DOHH2 (cell line): ENCODE results near the gene DCTN3.

ENCODE experiments used
- EZH2phosphoT487 ChIP-seq: fragments of 200-600 bp; sonication (generic); IDR thresholded peaks from 2 replicates; pipeline ENCODE4 v1.6.1; 2017; ENCODE audit warnings: borderline replicate concordance, mild to moderate bottlenecking, antibody characterized with exemption, low read length, moderate library complexity, mixed read lengths
- TF ChIP-seq, protein P1 (sequence below): fragments of 200-600 bp; sonication (generic); IDR thresholded peaks from one replicate; pipeline ENCODE4 v1.5.1; 2014; ENCODE audit warnings: antibody characterized with exemption, mild to moderate bottlenecking, low read depth, low read length; ENCODE audit not compliant: poor library complexity, severe bottlenecking

DNA sequence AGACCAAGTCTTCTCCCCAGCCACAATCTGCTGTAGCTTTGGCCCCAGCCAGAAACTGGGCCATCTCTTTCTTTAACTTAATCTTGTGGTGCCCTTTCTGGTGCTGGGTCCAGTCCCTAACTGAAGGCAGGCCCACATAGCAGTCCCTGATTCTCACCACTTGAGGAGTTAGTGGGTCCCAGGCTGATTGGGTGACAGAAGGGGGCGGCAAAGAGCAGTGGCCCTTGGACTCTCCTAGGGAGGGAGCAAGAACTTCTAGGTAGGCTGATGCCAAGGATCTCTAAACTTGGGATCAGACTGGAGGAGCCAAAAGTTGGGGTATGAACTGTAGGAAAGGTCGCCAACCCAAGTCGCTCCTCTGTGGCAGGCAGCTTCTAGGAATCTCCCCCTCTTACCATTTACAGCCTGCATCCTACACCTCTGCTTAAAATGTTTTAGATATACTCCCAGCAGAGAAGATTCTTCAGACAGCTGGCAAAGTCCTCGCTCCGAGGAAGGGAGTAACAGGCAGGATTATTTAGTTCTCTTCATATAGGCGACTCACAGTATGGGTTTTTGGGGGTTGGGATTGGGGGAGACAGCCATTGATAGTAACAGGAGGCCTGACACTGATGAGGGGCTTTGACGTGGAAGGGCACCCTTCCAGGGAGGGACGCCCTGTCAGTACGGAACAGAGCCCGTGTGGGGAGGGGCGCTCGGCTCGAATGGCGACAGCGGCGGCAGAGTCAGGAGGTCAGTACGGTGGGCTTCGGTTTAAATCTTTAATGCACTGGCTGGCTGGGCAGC, 44.2 kb upstream of the DCTN3 start:
- TF ChIP-seq, protein P1, sequence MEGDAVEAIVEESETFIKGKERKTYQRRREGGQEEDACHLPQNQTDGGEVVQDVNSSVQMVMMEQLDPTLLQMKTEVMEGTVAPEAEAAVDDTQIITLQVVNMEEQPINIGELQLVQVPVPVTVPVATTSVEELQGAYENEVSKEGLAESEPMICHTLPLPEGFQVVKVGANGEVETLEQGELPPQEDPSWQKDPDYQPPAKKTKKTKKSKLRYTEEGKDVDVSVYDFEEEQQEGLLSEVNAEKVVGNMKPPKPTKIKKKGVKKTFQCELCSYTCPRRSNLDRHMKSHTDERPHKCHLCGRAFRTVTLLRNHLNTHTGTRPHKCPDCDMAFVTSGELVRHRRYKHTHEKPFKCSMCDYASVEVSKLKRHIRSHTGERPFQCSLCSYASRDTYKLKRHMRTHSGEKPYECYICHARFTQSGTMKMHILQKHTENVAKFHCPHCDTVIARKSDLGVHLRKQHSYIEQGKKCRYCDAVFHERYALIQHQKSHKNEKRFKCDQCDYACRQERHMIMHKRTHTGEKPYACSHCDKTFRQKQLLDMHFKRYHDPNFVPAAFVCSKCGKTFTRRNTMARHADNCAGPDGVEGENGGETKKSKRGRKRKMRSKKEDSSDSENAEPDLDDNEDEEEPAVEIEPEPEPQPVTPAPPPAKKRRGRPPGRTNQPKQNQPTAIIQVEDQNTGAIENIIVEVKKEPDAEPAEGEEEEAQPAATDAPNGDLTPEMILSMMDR, result peak; percentile 94
- TF ChIP-seq EZH2phosphoT487, result no peak
